ENCODE results near the gene GRID1. TPM values are rescaled to one million over a fixed set of nuclear protein-coding genes. Genes with fewer than 3 reads are reported as not detected.

Gene GRID1
- total RNA-seq, 1 experiment from 2014 or later: 5.6 TPM

DNA sequence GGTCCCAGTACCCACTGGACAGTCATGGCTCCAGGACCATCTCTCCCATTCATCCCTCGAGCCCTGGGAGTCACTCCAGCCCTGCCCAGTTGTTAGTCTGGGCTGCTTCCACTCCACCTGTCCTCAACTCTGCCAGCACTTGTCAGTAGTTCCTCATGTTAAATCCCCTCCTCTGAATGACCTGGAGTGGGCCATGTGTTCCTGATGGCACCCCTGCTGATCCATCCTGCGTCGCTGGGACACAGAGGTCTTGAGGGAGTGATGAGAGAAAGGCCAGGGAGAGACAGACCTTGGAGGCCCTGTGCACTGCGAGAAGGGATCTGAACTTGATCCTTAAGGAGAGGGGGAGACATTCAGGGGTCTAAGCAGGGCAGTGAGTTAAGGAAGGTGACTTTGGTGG lies 174.9 kb downstream of the GRID1 start:
- ChIA-PET CTCF (no interaction called here), RAD21 (ENCODE audit: low non-redundant PET in 1 of 2, low total read pairs in 2 of 2, uncharacterized antibody in 2 of 2, unreplicated experiment in 2 of 2) (no interaction called here)
- intact Hi-C loops (cut with micrococcal nuclease): no loop called here

More for the DNA sequence above, 174.9 kb downstream of the GRID1 start:
- Histone ChIP-seq H3K27ac (ENCODE audit: low read depth, low read length) (no peak overlapping the region), H3K36me3 (ENCODE audit: control insufficient read depth in 1 of 2, insufficient read depth in 2 of 2, low read length in 2 of 2) (no peaks in the 10 kb centered on the region), H4K20me1 (ENCODE audit: insufficient read depth) (no peaks in the 10 kb centered on the region), H3K9ac (ENCODE audit: low read length) (no peak overlapping the region), H3K4me3 (replicated peaks in 1 of 2; ENCODE audit: low read depth in 1 of 2, low read length in 2 of 2) (no peak overlapping the region), H3K9me2 (ENCODE audit: insufficient read depth) (no peaks in the 10 kb centered on the region), H3K4me2 (ENCODE audit: low read length) (no peak overlapping the region), H2AFZ (ENCODE audit: low read depth, low read length, poor library complexity, severe bottlenecking) (no peak overlapping the region), H3K4me1 (ENCODE audit: control insufficient read depth in 1 of 2, insufficient read depth in 2 of 2, low read length in 2 of 2) (0 out of 4 replicates have a peak, but pooled peaks cover 0 to 3% of the 10 kb centered on the region in 2 experiments), H3K27me3 (ENCODE audit: insufficient read depth, low read length) (no peaks in the 10 kb centered on the region), H3K9me3 (ENCODE audit: control insufficient read depth in 1 of 2, insufficient read depth in 1 of 2, low read depth in 1 of 2, low read length in 2 of 2) (no peaks in the 10 kb centered on the region), H3K79me2 (ENCODE audit: insufficient read depth, low read length) (no peaks in the 10 kb centered on the region)
- ATAC-seq (no peak), DNase-seq (ENCODE audit: low read depth, low spot score) (no peak)
- POLR2A ChIA-PET: no interaction called here
- TF ChIP-seq ELF1 (IDR thresholded peaks at IDR 0.05; ENCODE audit: borderline replicate concordance, low read depth): no peak
- no peak for TF ChIP-seq POLR2AphosphoS5 (IDR thresholded peaks at IDR 0.05; ENCODE audit: low read depth, low read length)
- TF ChIP-seq RAD21 (IDR thresholded peaks at IDR 0.05; ENCODE audit: low read depth): no peak
- TF ChIP-seq, protein P1, sequence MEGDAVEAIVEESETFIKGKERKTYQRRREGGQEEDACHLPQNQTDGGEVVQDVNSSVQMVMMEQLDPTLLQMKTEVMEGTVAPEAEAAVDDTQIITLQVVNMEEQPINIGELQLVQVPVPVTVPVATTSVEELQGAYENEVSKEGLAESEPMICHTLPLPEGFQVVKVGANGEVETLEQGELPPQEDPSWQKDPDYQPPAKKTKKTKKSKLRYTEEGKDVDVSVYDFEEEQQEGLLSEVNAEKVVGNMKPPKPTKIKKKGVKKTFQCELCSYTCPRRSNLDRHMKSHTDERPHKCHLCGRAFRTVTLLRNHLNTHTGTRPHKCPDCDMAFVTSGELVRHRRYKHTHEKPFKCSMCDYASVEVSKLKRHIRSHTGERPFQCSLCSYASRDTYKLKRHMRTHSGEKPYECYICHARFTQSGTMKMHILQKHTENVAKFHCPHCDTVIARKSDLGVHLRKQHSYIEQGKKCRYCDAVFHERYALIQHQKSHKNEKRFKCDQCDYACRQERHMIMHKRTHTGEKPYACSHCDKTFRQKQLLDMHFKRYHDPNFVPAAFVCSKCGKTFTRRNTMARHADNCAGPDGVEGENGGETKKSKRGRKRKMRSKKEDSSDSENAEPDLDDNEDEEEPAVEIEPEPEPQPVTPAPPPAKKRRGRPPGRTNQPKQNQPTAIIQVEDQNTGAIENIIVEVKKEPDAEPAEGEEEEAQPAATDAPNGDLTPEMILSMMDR (IDR thresholded peaks at IDR 0.05 in 2 of 3, conservative IDR thresholded peaks at IDR 0.05 in 1 of 3; ENCODE audit: borderline replicate concordance in 1 of 3, insufficient read depth in 1 of 3, low read depth in 2 of 3, low read length in 2 of 3): no peak
- TF ChIP-seq SRF (IDR thresholded peaks at IDR 0.05; ENCODE audit: low read depth): no peak
- no peak for TF ChIP-seq JUND (IDR thresholded peaks at IDR 0.05)
- no peak for TF ChIP-seq CEBPB (IDR thresholded peaks at IDR 0.05; ENCODE audit: low read depth)
- TF ChIP-seq EZH2 (IDR thresholded peaks at IDR 0.05): no peak
- no peak for TF ChIP-seq SIN3A (IDR thresholded peaks at IDR 0.05; ENCODE audit: low read depth)
- no peak for TF ChIP-seq EGR1 (IDR thresholded peaks at IDR 0.05; ENCODE audit: low read depth)
- no peak for TF ChIP-seq TCF7L2 (IDR thresholded peaks at IDR 0.05; ENCODE audit: borderline replicate concordance, extremely low read depth, insufficient read depth, insufficient read length)
- TF ChIP-seq SP1 (IDR thresholded peaks at IDR 0.05; ENCODE audit: low read depth): no peak
- no peak for TF ChIP-seq EZH2phosphoT487 (IDR thresholded peaks at IDR 0.05; ENCODE audit: borderline replicate concordance)
- TF ChIP-seq, protein P2, sequence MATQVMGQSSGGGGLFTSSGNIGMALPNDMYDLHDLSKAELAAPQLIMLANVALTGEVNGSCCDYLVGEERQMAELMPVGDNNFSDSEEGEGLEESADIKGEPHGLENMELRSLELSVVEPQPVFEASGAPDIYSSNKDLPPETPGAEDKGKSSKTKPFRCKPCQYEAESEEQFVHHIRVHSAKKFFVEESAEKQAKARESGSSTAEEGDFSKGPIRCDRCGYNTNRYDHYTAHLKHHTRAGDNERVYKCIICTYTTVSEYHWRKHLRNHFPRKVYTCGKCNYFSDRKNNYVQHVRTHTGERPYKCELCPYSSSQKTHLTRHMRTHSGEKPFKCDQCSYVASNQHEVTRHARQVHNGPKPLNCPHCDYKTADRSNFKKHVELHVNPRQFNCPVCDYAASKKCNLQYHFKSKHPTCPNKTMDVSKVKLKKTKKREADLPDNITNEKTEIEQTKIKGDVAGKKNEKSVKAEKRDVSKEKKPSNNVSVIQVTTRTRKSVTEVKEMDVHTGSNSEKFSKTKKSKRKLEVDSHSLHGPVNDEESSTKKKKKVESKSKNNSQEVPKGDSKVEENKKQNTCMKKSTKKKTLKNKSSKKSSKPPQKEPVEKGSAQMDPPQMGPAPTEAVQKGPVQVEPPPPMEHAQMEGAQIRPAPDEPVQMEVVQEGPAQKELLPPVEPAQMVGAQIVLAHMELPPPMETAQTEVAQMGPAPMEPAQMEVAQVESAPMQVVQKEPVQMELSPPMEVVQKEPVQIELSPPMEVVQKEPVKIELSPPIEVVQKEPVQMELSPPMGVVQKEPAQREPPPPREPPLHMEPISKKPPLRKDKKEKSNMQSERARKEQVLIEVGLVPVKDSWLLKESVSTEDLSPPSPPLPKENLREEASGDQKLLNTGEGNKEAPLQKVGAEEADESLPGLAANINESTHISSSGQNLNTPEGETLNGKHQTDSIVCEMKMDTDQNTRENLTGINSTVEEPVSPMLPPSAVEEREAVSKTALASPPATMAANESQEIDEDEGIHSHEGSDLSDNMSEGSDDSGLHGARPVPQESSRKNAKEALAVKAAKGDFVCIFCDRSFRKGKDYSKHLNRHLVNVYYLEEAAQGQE (IDR thresholded peaks at IDR 0.05; ENCODE audit: low read depth): no peak
- BruUV-seq (replicated peaks): no TSS peak

Measured in HCT116 (cell line).